CD4-positive, alpha-beta memory T cell (primary cell): Measurements from ENCODE around the gene RNF43. TPM values are rescaled to one million over a fixed set of nuclear protein-coding genes. Genes with fewer than 3 reads are reported as not detected.

Experiments
- CTCF ChIA-PET: fragments of 350-600 bp; sonication (Branson Sonifier 250); formaldehyde crosslinking; loops from one replicate; lab custom pipeline; 2021; ENCODE audit warnings: inconsistent platforms; ENCODE audit not compliant: partially characterized antibody; lab: Charles Lee
- POLR2A ChIA-PET: fragments of 350-600 bp; sonication (Branson Sonifier 250); formaldehyde crosslinking; loops from one replicate; lab custom pipeline; 2021; ENCODE audit not compliant: partially characterized antibody; lab: Charles Lee
- DNase-seq, 5 donors: peaks; one replicate each; pipeline versions ENCODE4 v3.0.0 to v3.0.0-alpha.2; 2020 to 2022; ENCODE audit warnings: mixed read lengths in 1 of 5
- H3K27ac ChIP-seq: one replicate; pipeline ENCODE4 v1.7.0; 2013; ENCODE audit warnings: low read depth, low read length
- H3K27me3 ChIP-seq: 2 replicates; pipeline ENCODE4 v1.7.0; 2013; ENCODE audit warnings: mild to moderate bottlenecking, low read length, moderate library complexity; ENCODE audit not compliant: insufficient read depth
- H3K36me3 ChIP-seq: 2 replicates; pipeline ENCODE4 v1.7.0; 2013; ENCODE audit warnings: mild to moderate bottlenecking, low read length, moderate library complexity; ENCODE audit not compliant: insufficient read depth
- H3K4me1 ChIP-seq: 2 replicates; pipeline ENCODE4 v1.7.0; 2013; ENCODE audit warnings: mild to moderate bottlenecking, low read length, moderate library complexity; ENCODE audit not compliant: insufficient read depth
- H3K4me3 ChIP-seq, 2 donors: one replicate each; pipeline ENCODE4 v1.7.0; 2013; ENCODE audit warnings: low read length in 2 of 2, mild to moderate bottlenecking in 1 of 2
- H3K9me3 ChIP-seq, 2 donors: one replicate each; pipeline ENCODE4 v1.7.0; 2013; ENCODE audit warnings: low read length in 2 of 2, control low read depth in 1 of 2; ENCODE audit not compliant: control insufficient read depth in 1 of 2
- H3K27ac Mint-ChIP-seq, 7 donors: one replicate each; pipeline ENCODE4 v1.8.0; 2020 to 2021; ENCODE audit warnings: mixed read lengths in 7 of 7, mild to moderate bottlenecking in 6 of 7, inconsistent platforms in 3 of 7, moderate library complexity in 3 of 7
- H3K27me3 Mint-ChIP-seq, 2 donors: one replicate each; pipeline ENCODE4 v1.8.0; 2020 to 2021; ENCODE audit warnings: mixed read lengths in 2 of 2
- H3K36me3 Mint-ChIP-seq, 2 donors: one replicate each; pipeline ENCODE4 v1.8.0; 2020 to 2021; ENCODE audit warnings: mixed read lengths in 2 of 2, inconsistent platforms in 1 of 2, mild to moderate bottlenecking in 1 of 2
- H3K4me1 Mint-ChIP-seq, 4 donors: one replicate each; pipeline ENCODE4 v1.8.0; 2020 to 2021; ENCODE audit warnings: mixed read lengths in 4 of 4, mild to moderate bottlenecking in 1 of 4
- H3K4me3 Mint-ChIP-seq, 8 donors: one replicate each; pipeline ENCODE4 v1.8.0; 2020 to 2021; ENCODE audit warnings: mixed read lengths in 8 of 8, mild to moderate bottlenecking in 7 of 8, moderate library complexity in 6 of 8, inconsistent platforms in 3 of 8
- H3K9me3 Mint-ChIP-seq, 8 donors: one replicate each; pipeline ENCODE4 v1.8.0; 2020 to 2021; ENCODE audit warnings: mixed read lengths in 8 of 8, mild to moderate bottlenecking in 5 of 8, inconsistent platforms in 3 of 8, moderate library complexity in 1 of 8
- intact Hi-C: fragments of 100-400 bp; cut with micrococcal nuclease; formaldehyde crosslinking; loops from one replicate; pipeline ENCODE4 v1.15.1; 2023
- polyA plus RNA-seq, 2 donors: library from polyadenylated mRNA; unstranded; fragments of 300-500 nt; fragmentation: Illumina TruSeq; gene quantifications; one replicate each; pipeline ENCODE4 v1.2.3, GENCODE V29; 2021
- total RNA-seq, 2 experiments: library from RNA; stranded (reverse); gene quantifications; one replicate each; pipeline ENCODE4 v1.2.3, GENCODE V29; 2021

The RNF43 gene
- total and polyA plus RNA-seq, 4 experiments from 2014 or later: 1.2 to 2.3 (median 1.6) TPM; not detected in 1

DNA sequence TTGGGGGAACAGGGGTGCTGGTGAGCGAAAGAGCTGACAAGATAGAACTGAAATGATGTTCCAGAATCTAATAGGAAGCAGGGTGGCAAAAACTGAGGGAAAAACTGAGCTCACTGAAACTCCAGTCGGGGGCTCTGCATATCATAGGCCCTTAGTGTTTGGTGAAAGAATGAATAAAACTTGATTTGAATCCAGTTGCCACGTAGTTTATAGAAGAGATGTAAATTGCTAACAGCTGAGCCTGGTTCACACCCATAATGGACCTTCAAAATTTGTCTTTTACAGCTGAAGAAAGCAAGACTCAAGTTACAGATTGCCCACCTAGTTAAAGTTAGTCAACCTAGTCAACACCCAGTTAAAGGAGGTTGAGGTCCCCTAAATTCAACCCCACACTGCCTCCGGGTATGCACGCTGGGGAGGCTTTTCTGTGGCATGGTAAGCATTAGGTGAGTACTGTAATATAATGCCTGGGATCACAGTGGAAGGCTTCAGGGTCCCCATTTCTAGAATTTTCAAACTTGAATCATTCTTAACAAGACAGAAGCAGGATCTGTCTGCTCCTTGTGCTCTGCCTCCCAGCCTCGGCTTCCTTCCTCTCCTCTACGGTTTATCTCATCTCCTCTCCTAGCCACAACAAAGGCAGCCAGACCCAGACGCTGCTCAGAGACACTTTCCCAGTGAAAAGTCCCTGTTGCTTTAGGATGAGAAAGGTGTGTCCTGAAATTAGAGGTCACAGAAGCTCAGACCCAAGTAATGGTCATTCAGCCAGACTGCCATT lies 38.4 kb downstream of the RNF43 start:
- Histone ChIP-seq H3K9me3 (no peaks in the 10 kb centered on the region), H3K4me3 (no peak overlapping the region), H3K27me3 (no peaks in the 10 kb centered on the region), H3K27ac (no peak overlapping the region), H3K36me3 (no peaks in the 10 kb centered on the region), H3K4me1 (peaks cover 44% of the 10 kb centered on the region)
- H3K27me3 Mint-ChIP-seq: no peaks in the 10 kb centered on the region
- intact Hi-C loops: no loop called here
- CTCF ChIA-PET: interaction anchor here (1.2 to 1.8 kb wide), 4 partner anchors 8 to 61 kb away, joined by 3 to 6 read pairs (median 5); no protein-coding TSS in a partner anchor
- H3K9me3 Mint-ChIP-seq: no peaks in the 10 kb centered on the region
- H3K4me3 Mint-ChIP-seq: peak overlapping the region in 7 of 8 donors; percentile 7 to 59 (median 39)
- POLR2A ChIA-PET: interaction anchor here (1.2 to 2.3 kb wide), 4 partner anchors 35 to 51 kb away, joined by 4 to 10 read pairs (median 5); partner anchors contain the start of gene RNF43
- peaks cover 35 to 53% (median 38%) of the 10 kb centered on the region in 4 donors for H3K4me1 Mint-ChIP-seq
- peak overlapping the region in 5 of 7 donors; percentile 19 to 81 (median 38) for H3K27ac Mint-ChIP-seq
- peak in 1 of 5 donors; percentile 23 for DNase-seq
- H3K36me3 Mint-ChIP-seq: peaks cover 0 to under 1% of the 10 kb centered on the region in 2 donors

DNA sequence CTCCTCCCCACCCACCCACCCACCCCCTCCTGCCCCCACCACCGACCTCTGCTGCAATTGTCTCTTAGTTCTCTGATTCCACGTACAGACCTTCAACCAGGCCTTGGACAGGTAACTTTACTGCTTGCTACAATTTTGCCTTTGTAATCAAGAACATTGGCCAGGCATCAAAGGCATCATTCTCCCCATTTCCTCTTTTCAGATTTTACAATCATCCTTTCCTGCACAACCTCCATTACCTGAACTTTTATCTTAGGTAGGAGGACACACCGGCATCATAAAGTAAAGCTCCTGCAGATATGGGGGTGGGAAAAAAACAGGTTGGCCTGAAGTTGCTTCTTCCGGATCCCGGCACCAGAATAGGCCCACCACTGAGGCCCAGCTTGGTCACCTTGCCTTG lies 39.7 kb downstream of the RNF43 start:
- Histone ChIP-seq H3K9me3 (no peaks in the 10 kb centered on the region), H3K27me3 (no peaks in the 10 kb centered on the region), H3K4me3 (no peak overlapping the region), H3K36me3 (no peaks in the 10 kb centered on the region), H3K27ac (no peak overlapping the region), H3K4me1 (peaks cover 39% of the 10 kb centered on the region)
- H3K36me3 Mint-ChIP-seq: peaks cover 1 to 5% of the 10 kb centered on the region in 2 donors
- ChIA-PET CTCF (interaction anchor here (0.6 to 1.7 kb wide), 2 partner anchors 9 to 70 kb away, joined by 4 to 5 read pairs; no protein-coding TSS in a partner anchor), POLR2A (no interaction called here)
- no peaks in the 10 kb centered on the region for H3K27me3 Mint-ChIP-seq
- peaks cover 31 to 48% (median 33%) of the 10 kb centered on the region in 4 donors for H3K4me1 Mint-ChIP-seq
- no peak for DNase-seq
- intact Hi-C loops: no loop called here
- H3K27ac Mint-ChIP-seq: no peak overlapping the region
- H3K4me3 Mint-ChIP-seq: peak overlapping the region in 1 of 8 donors; percentile 4
- H3K9me3 Mint-ChIP-seq: no peaks in the 10 kb centered on the region

DNA sequence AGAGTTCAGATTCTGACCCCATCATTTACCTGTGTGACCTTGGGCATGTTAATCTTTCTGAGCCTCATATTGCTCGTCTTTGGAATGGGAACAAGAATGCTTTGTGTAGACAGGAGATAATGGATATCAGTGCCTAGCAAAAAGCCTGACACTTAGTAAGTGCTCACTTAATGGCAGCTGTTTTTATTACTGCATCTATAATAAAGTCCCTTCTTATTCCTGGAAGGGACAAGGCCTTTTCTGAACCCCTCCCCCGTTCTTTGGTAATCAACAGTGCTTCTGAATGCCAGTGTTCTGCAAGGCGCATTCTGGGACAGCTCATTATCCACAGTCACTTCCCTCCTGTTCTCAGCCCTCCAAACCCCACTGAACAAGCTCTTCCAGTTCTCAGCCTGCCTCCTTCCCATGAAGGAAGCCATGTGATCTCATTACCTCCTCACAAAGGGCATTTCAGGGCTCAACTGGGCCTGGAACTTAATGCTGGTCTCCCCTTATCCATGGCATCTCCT lies 40.2 kb downstream of the RNF43 start:
- ChIA-PET CTCF (interaction anchor here (0.6 to 1.7 kb wide), 2 partner anchors 10 to 71 kb away, joined by 4 to 5 read pairs; no protein-coding TSS in a partner anchor), POLR2A (interaction anchor here (1.3 kb wide), 1 partner anchor 49 kb away, joined by 3 read pairs; no protein-coding TSS in a partner anchor)
- Mint-ChIP-seq H3K4me1 (peaks cover 26 to 43% (median 29%) of the 10 kb centered on the region in 4 donors), H3K36me3 (peaks cover 1 to 8% of the 10 kb centered on the region in 2 donors), H3K27ac (peak overlapping the region in 2 of 7 donors; percentile 19 to 20), H3K9me3 (no peaks in the 10 kb centered on the region), H3K4me3 (no peak overlapping the region), H3K27me3 (no peaks in the 10 kb centered on the region)
- H3K4me3 ChIP-seq: no peak overlapping the region
- H3K36me3 ChIP-seq: no peaks in the 10 kb centered on the region
- no peak for DNase-seq
- H3K4me1 ChIP-seq: peaks cover 34% of the 10 kb centered on the region
- no peaks in the 10 kb centered on the region for H3K27me3 ChIP-seq
- H3K9me3 ChIP-seq: no peaks in the 10 kb centered on the region
- intact Hi-C loops: no loop called here
- no peak overlapping the region for H3K27ac ChIP-seq

DNA sequence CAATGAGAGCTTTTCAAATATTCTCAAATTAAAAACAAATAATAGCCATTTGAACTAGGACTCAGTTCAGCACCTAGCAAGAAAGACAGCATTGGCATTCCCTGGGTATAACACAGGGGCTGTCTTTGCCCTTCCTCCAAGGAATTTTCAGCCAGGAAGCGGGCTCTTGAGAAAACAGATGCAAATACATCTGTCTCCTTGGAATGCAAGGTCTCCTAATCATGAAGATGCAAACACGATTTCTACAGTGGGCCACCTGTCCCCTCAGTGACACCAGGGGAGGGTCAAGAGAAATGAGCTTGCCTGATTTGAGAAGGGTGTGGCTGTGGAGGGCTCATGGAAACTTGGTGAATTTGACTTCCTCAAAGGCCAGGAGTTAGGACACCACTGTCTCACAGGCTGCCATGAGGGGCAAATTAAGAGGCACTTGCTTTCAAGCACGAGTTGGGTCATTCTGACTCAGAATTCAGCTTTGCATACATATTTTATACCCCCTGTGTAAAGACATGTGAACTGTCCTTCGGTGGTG lies 40.8 kb downstream of the RNF43 start:
- H3K4me1 ChIP-seq: peaks cover 28% of the 10 kb centered on the region
- H3K9me3 ChIP-seq: no peaks in the 10 kb centered on the region
- DNase-seq: no peak
- Mint-ChIP-seq H3K36me3 (peaks cover 1 to 8% of the 10 kb centered on the region in 2 donors), H3K4me1 (peaks cover 20 to 37% (median 24%) of the 10 kb centered on the region in 4 donors), H3K27ac (no peak overlapping the region), H3K27me3 (no peaks in the 10 kb centered on the region), H3K4me3 (no peak overlapping the region), H3K9me3 (no peaks in the 10 kb centered on the region)
- intact Hi-C loops: no loop called here
- H3K36me3 ChIP-seq: no peaks in the 10 kb centered on the region
- CTCF ChIA-PET: no interaction called here
- H3K4me3 ChIP-seq: no peak overlapping the region
- POLR2A ChIA-PET: interaction anchor here (1.3 kb wide), 1 partner anchor 49 kb away, joined by 3 read pairs; no protein-coding TSS in a partner anchor
- H3K27ac ChIP-seq: no peak overlapping the region
- no peaks in the 10 kb centered on the region for H3K27me3 ChIP-seq

DNA sequence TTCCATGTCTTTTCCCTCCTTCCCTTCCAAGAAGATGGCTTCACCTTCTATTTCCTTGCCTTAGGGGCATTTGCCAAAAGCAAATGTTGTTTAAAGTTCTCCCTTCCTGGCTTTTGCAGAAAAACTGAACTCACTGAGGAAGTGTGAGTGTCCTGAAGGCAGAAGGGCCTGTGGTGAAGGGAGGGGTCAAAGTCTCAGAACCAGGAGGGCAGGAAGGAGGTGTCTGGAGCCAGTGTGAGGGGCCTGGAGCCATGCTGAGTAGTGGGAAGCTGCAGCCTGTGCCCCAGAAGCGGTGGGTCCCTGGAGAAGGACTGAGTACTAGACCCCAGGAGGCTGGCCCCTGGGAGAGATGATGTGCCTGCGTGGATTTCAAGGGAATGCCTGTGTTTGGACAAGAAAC lies 41.5 kb downstream of the RNF43 start:
- H3K9me3 ChIP-seq: no peaks in the 10 kb centered on the region
- no peaks in the 10 kb centered on the region for H3K36me3 ChIP-seq
- H3K9me3 Mint-ChIP-seq: no peaks in the 10 kb centered on the region
- no peak overlapping the region for H3K4me3 Mint-ChIP-seq
- H3K36me3 Mint-ChIP-seq: peaks cover 1 to 8% of the 10 kb centered on the region in 2 donors
- no peak overlapping the region for H3K4me3 ChIP-seq
- no peak overlapping the region for H3K27ac ChIP-seq
- no peaks in the 10 kb centered on the region for H3K27me3 ChIP-seq
- no peaks in the 10 kb centered on the region for H3K27me3 Mint-ChIP-seq
- ChIA-PET CTCF (no interaction called here), POLR2A (interaction anchor here (1.3 kb wide), 1 partner anchor 48 kb away, joined by 3 read pairs; no protein-coding TSS in a partner anchor)
- DNase-seq: no peak
- H3K4me1 Mint-ChIP-seq: peaks cover 20 to 33% (median 21%) of the 10 kb centered on the region in 4 donors
- H3K4me1 ChIP-seq: peaks cover 24% of the 10 kb centered on the region
- intact Hi-C loops: no loop called here
- H3K27ac Mint-ChIP-seq: no peak overlapping the region

DNA sequence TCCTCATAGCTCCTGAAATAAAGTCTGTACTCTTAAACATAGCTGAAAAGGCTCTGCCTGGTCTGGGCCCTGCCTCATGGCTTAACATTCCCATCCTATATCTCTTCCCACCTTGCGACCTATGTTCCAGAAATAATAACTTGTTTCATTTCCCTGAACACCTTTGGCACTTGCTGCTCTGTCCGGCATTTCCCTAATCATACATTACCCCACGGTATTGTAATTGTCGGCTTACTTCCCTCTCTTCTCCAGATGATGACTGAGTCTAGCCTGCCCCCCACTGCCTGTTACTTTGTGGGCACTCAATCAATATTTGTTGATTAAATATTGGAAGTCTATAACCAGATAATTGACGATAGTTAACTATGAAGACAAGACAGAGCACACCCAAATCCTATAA lies 42.1 kb downstream of the RNF43 start:
- Mint-ChIP-seq H3K4me1 (peaks cover 20 to 30% (median 21%) of the 10 kb centered on the region in 4 donors), H3K36me3 (peaks cover 1 to 8% of the 10 kb centered on the region in 2 donors), H3K9me3 (no peaks in the 10 kb centered on the region), H3K27me3 (no peaks in the 10 kb centered on the region), H3K4me3 (no peak overlapping the region), H3K27ac (no peak overlapping the region)
- POLR2A ChIA-PET: no interaction called here
- Histone ChIP-seq H3K36me3 (no peaks in the 10 kb centered on the region), H3K27ac (no peak overlapping the region), H3K27me3 (no peaks in the 10 kb centered on the region), H3K4me3 (no peak overlapping the region), H3K9me3 (no peaks in the 10 kb centered on the region), H3K4me1 (peaks cover 19% of the 10 kb centered on the region)
- no peak for DNase-seq
- intact Hi-C loops: no loop called here
- CTCF ChIA-PET: no interaction called here

DNA sequence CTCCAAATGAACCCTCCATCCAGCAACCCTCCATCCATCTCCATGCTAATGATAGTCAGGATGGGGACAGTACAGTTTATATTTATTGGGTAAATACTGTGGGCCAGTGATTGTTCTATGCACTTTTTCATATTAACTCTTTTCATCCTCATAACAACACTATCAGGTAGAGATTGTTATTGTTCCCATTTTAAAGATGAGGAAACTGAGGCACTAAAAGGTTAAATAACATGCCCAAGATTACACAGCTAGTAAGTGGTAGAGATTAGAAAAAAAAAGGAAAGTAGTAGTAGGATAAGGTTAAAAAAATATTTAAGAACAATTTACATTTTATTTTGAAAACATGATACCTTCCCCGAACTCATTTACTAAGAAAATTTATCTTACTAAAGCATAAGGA lies 43.4 kb downstream of the RNF43 start:
- H3K9me3 ChIP-seq: no peaks in the 10 kb centered on the region
- no peak overlapping the region for H3K4me3 ChIP-seq
- H3K27ac ChIP-seq: no peak overlapping the region
- Mint-ChIP-seq H3K27ac (peak overlapping the region in 1 of 7 donors; percentile 12), H3K4me1 (peaks cover 6 to 16% (median 14%) of the 10 kb centered on the region in 4 donors), H3K4me3 (no peak overlapping the region), H3K27me3 (no peaks in the 10 kb centered on the region), H3K9me3 (no peaks in the 10 kb centered on the region), H3K36me3 (peaks cover 1 to 8% of the 10 kb centered on the region in 2 donors)
- intact Hi-C loops: no loop called here
- ChIA-PET CTCF (no interaction called here), POLR2A (no interaction called here)
- no peak for DNase-seq
- H3K4me1 ChIP-seq: peaks cover 6% of the 10 kb centered on the region
- no peaks in the 10 kb centered on the region for H3K27me3 ChIP-seq
- H3K36me3 ChIP-seq: no peaks in the 10 kb centered on the region
